ENCODE measurements around the gene CRYBB3.

CRYBB3 gene

DNA sequence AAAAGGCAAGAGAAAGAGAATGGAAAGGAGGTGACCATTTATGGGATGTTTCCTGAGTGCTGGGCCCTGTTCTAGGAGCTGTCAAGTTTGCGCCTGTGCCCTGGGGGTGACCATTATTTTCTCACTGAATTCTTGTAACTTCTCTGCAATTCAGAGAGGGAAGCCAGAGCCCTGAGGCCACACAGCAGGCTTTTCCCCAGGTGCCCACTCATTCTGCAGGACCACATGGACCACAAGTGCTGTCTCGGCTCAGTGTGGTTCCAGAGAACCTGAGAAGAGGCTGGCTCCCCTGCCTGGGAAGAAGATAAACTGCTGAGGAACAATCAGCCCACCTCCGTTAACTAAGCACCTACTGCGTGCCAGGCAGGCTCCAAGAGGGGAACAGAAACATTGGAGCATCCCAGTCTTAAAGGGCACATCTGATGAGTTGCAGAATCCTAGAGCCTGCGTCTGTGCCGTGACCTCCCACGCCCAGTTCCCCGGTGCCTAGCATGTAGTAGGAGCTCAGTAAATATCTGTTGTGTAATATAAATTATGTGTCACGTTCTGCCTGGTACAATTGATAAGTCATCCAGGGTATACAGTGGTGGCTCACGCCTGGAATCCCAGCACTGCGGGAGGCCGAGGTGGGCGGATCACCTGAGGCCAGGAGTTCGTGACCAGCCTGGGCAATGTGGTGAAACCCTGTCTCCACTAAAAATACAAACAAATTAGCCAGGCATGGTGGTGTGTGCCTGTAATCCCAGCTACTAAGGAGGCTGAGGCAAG is 31.6 kb upstream of the CRYBB3 start:
- H3K4me3 ChIP-seq (ENCODE audit: low read depth, low read length) = no peak overlapping the region
- TF ChIP-seq, protein P1, sequence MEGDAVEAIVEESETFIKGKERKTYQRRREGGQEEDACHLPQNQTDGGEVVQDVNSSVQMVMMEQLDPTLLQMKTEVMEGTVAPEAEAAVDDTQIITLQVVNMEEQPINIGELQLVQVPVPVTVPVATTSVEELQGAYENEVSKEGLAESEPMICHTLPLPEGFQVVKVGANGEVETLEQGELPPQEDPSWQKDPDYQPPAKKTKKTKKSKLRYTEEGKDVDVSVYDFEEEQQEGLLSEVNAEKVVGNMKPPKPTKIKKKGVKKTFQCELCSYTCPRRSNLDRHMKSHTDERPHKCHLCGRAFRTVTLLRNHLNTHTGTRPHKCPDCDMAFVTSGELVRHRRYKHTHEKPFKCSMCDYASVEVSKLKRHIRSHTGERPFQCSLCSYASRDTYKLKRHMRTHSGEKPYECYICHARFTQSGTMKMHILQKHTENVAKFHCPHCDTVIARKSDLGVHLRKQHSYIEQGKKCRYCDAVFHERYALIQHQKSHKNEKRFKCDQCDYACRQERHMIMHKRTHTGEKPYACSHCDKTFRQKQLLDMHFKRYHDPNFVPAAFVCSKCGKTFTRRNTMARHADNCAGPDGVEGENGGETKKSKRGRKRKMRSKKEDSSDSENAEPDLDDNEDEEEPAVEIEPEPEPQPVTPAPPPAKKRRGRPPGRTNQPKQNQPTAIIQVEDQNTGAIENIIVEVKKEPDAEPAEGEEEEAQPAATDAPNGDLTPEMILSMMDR (IDR thresholded peaks at IDR 0.05; ENCODE audit: low read depth, low read length) = no peak

DNA sequence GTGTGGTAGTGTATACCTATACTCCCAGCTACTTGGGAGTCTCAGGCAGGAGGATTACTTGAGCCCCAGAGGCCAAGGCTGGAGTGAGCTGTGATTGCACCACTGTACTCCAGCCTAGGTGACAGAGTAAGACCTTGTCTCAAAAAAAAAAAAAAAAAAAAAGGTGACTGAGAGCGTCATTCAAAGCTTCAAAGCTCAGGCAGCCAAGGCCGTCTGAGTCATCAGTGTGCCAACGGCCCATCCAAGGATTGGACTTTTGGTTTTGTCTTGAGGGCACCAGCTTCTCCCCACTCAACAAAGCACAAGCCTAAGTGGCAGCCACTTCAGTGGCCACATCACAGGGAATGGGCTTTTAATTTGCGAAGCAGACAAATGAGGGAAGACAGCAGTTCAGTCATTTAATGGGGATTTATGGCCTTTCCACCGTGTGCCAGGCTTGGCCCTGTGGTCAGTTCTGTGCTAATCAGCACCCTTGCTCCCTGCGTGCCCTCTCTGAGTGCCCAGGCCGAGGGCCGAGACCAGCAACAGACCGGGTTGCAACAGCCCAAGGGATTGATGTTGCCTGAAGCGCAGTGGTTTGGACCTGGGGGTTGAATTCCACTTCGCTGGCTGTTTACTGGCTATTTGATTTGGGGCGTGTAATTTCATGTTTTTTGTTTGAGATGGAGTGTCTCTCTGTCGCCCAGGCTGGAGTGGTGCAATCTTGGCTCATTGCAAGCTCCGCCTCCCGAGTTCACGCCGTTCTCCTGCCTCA is 30.2 kb upstream of the CRYBB3 start:
- TF ChIP-seq, protein P1 (IDR thresholded peaks at IDR 0.05; ENCODE audit: low read depth, low read length) = no peak
- H3K4me3 ChIP-seq (ENCODE audit: low read depth, low read length) = no peak overlapping the region

- TF ChIP-seq, protein P1 (IDR thresholded peaks at IDR 0.05; ENCODE audit: low read depth, low read length) = no peak
- no peak overlapping the region for H3K4me3 ChIP-seq (ENCODE audit: low read depth, low read length)
Measured at GRCh38 chr22:25170426-25170980, 29.2 kb upstream of the CRYBB3 start.

- TF ChIP-seq, protein P1 (IDR thresholded peaks at IDR 0.05; ENCODE audit: low read depth, low read length) = no peak
- H3K4me3 ChIP-seq (ENCODE audit: low read depth, low read length) = no peak overlapping the region
Measured at GRCh38 chr22:25172153-25172552, 27.5 kb upstream of the CRYBB3 start.

DNA sequence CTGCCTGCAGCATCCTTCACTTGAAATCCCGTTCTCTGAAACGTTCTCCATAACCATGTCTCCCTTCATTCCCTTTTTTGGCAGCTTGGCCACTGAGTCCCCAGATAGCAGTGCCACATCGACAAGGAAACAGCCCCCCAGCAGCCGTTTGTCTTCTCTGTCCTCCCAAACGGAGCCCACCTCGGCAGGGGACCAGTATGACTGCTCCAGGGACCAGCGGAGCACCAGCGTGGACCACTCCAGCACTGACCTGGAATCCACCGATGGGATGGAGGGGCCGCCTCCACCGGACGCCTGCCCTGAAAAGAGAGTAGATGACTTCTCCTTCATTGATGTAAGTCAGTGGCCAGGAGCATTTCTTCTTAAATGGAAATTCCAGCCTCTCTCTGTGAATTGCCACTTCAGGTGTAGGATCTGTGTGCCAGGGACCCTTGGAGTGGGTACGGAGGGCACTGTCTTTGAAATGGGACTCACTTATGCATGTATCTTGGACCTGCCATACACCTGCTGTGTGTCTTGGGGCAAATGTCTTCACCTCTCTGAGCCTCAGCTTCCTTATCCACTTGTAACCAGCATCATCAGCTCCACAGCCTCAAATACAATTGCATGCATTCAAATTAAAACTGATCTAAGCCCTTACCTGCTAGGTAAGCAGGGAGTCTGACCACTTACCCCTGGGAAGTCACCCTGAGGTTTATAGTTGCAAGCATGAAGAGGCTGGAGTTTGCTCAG is 25.3 kb upstream of the CRYBB3 start:
- H3K4me3 ChIP-seq (ENCODE audit: low read depth, low read length) = no peak overlapping the region
- TF ChIP-seq, protein P1 (IDR thresholded peaks at IDR 0.05; ENCODE audit: low read depth, low read length) = no peak

GRCh38 chr22:25174888-25175411 is 24.7 kb upstream of the CRYBB3 start:
- no peak overlapping the region for H3K4me3 ChIP-seq (ENCODE audit: low read depth, low read length)
- TF ChIP-seq, protein P1 (IDR thresholded peaks at IDR 0.05; ENCODE audit: low read depth, low read length) = no peak
